ENCODE data around the gene THUMPD3.

Gene THUMPD3

GRCh38 chr3:9361691-9362388 is 1.0 kb upstream of the THUMPD3 start:
- no peak for DNase-seq

DNA sequence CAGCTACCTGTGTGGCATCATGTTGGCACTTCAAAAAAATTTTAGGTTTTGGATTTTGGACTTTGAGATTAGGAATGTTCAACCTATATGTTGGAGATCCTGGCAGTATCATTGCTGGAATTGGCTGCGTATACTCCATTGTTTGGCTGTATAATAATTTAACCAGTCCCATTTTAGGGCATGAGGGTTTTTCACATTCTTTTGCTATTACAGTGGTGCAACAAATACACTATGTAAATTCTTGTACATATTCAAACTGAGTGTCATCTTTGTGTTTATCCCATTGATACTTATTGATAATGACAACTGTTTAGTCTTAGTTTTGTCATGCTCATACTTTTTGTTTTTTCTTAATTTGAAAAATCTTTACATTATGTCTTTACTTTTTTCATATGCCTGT is 6.7 kb downstream of the THUMPD3 start:
- DNase-seq: no peak

DNA sequence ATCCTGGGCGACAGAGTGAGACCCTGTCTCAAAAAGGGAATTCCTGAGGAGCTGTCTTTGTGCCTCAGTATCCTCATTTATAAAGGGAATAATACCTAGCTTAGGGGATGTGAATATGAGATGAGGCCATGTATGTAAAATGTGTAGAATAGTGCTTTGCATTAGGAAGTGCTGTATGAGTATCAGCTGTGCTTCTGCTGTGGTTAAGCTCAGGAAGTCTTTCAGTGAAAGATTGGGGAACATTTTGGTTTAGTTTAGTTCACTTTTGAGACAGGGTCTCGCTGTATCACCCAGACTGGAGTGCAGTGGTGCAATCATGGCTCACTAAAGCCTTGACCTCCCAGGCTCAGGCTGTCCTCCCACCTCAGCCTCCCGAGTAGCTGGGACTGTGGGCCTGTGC is 10.6 kb downstream of the THUMPD3 start:
- DNase-seq: no peak

DNA sequence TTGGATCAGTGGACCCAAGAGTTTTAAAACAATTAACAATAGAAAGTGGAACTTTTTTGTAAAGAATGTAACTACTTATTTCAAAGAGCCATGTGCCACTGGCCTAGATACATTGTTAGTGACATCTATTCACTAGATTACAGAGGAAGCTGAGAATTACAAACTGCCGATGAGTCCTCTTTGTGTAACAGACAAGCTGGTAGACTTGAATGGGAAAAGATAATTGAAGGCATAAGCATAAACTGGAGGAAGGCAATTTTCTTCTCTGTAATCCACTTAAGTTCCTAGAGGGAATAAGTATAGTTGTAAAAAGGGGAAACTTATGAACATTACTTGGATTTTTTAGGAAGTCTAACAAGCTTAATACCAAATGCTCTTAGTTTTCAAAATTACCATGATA is 15.1 kb downstream of the THUMPD3 start:
- no peak for DNase-seq

DNA sequence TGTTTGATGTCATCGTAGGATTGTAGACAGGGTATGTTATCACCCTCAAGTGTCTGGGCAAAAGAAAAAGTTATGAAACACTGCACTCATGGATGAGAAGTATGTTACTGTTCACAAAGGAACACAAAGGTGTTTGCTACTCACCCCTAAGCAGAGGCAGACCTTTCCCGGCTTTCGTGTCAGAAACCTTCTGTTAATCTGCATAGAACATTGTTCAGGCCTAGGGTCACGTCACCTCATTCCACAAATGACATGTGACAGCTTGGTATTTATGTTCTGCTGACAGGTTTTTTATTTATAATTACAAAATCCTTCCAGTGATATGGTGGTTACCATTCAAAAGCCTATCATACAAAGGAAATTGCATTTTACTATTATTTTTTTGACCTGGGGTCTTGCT is 16.5 kb downstream of the THUMPD3 start:
- no peak for DNase-seq

GRCh38 chr3:9380014-9380413 is 17.2 kb downstream of the THUMPD3 start:
- DNase-seq: no peak

DNA sequence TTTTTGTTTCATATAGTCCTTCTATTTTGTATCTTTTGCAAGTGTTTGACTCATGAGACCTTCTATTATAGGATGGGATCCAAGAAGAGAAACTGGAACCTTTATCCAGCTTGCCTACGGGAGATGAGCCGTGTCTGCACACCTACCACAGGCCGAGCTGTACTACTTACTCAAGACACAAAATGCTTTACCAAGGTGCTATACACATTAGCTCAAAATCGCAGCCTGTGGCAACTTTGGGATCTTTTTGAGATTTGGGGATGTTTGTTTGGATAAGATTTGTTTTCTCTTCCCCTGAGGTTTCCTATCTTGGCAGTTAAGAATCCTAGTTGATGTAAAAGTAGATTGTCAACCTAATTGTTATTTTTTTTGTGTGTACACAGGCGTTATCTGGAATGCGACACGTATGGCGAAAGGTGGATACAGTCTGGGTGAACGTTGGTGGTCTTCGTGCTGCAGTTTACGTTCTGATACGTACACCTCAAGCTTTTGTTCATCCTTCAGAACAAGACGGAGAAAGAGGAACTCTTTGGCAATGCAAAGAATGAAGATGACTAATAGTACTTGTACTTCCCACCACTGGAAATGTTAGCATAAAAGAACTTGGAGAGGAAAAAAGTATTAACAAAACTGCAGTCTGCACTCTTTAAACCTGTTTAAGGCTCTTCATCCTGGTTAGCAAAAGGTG is 21.4 kb downstream of the THUMPD3 start:
- peak; percentile 35 for DNase-seq

- no peak for DNase-seq
Observed at GRCh38 chr3:9385187-9386077, 22.6 kb downstream of the THUMPD3 start.

DNA sequence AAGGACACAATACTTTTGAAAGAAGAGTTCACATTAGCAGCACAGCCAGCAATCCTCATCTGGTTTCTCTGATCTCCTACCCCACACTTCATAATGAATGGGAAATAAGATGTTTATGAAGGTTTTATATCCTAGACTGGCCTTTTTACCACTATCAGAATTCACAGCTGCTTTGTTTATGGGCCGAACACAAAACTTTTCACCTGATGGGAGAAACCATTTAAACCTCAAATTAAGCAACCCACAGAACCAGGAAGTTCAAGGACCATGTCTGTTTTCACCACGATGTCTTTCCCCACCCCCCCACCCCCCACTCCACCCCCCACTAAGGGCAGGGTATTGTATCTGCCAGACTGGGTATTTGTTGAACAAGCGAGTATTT is 23.2 kb downstream of the THUMPD3 start:
- no peak for DNase-seq

DNA sequence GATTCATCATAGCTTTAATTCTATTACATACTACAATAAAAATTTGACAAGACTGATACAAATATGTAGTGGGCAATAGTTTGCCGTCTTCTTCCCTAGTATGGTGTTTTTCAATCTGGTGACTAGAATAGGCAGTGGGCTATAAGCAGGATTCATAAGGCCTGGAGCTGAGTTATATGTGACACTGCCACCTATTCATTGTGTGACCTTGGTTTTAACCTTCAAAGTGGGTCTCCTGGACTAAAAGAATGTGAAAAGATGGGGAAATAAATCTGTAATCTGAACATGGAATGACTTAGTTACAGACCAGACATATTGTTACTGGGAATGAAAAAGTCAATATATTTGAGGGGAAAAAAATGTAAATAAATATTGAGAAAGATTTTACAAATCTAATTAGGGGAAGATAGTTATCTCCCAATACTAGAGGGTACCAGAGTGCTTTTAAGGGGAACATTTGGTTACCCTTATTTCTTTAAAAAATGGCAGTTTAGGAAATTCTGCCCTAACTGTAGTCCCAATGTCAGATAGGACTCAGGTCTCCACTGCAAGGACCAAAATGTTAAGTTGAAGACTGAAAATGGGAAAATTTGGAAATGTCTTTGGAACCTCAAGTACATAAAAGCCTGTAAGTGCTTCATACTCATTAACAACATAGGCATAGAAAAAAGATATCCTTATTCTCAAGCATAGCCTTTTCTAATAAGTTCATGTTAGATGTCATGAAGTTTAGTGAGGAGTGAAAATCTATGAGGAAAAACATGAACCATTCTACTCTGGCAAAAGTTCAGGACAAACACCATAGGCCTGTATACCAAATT is 23.9 kb downstream of the THUMPD3 start:
- DNase-seq: no peak

DNA sequence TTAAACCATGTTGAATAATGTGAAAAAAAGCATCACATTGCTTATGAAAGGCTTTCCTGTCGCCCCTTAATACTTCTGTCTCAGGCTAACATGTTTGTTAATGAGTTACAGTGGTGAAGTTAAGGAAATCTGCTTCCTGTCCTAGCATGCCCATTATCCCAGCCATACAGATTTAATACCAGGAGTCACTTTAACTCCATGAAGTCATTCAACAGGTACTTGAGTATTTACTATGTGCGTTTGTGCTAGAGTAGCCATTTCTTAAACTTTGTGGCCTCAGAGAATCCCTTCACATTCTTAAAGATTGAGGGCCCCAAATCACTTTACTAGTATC is 24.4 kb downstream of the THUMPD3 start:
- DNase-seq: no peak

GRCh38 chr3:9388142-9388541 is 25.3 kb downstream of the THUMPD3 start:
- DNase-seq: no peak

- DNase-seq: no peak
Observed at GRCh38 chr3:9388562-9389272, 25.9 kb downstream of the THUMPD3 start.

DNA sequence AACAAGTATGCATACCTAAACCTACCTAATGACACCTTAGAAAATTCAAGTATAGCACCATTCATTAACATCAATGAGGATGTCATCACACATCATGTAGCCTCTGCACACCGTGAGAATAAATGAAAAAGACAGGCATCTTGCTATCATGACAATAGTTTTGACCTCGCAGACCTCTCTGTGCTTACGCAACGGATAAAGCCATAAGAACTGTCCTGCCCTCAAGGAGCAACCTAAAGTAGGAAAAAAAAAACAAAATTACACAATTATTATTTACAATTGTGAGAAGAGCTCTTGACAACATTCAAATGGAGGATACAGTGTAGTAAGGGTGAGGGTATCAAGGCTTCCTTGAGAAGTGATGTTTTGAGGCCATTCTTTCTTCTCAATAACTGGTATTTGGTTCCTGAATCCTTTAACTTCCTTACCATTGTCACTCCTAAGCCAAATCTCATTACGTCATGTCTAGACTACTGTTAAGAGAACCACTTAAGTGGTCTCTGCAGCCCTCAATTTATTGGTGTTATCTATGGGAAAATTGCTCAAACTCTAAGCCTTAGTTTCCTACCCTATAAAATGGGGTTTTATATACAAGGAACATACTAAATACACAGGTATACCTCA is 27.5 kb downstream of the THUMPD3 start:
- no peak for DNase-seq

DNA sequence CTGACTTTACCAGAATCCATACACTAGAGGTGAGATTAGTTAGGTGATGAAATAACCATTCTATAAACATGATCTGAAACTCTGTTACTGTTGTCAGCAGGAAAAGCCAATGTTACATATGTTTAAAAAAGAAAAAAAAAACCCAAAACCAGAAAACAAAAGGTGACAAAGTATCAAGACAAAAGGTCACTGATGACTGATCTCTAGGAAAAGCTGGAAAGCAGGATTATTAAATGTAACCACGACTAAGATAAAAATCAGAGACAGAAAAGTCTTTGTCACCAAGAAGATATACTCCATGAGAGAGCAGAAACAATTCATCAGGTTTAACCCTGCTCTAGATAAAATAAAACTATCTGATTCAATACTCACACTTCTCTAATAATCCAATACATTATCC is 29.2 kb downstream of the THUMPD3 start:
- DNase-seq: no peak

- DNase-seq: no peak
Observed at GRCh38 chr3:9395570-9396300, 32.9 kb downstream of the THUMPD3 start.

GRCh38 chr3:9396301-9396631 is 33.4 kb downstream of the THUMPD3 start:
- DNase-seq: peak; percentile 98

- peak; percentile 100 for DNase-seq
Observed at GRCh38 chr3:9396632-9397331, 33.9 kb downstream of the THUMPD3 start.

DNA sequence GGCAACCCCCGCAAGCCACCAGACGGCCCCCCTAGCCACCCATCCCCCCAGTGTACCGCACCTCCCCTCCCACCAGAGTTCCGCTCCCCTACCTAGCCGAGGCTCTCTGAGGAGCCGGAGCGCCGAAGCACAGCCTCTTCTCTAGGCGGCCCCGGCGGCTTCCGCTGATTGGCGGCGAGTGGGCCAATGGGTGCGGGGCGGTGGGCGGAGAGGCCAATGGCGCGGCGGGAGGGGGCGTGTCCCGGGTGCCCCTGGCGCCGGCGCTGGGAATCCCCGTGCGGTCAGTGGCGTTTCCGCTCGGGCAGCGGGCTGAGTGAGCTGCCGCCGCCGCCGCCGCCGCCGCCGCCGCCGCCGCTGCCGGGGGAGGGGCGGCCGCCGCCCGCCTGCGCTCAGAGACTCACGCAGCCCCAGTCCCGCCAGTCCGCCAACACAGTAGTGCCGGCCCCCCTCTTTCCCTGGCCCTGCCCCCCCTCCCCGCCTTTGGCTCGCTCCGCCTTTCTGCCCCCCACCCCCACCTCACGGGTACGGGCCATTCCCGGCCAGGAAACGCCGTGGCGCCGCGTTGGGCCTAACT is 34.6 kb downstream of the THUMPD3 start, which contains the start of gene SETD5:
Gene SETD5, plus strand, starts transcription at position 284 of the 574 bp plus-strand sequence. CDS start 31,324 bp downstream, outside the sequence.
- peak; percentile 96 for DNase-seq
